ENCODE measurements around the gene CAPN11. TPM values are rescaled to one million over a fixed set of nuclear protein-coding genes. Genes with fewer than 3 reads are reported as not detected.

CAPN11 gene
- total RNA-seq, 1 donor from 2014 or later = not detected

DNA sequence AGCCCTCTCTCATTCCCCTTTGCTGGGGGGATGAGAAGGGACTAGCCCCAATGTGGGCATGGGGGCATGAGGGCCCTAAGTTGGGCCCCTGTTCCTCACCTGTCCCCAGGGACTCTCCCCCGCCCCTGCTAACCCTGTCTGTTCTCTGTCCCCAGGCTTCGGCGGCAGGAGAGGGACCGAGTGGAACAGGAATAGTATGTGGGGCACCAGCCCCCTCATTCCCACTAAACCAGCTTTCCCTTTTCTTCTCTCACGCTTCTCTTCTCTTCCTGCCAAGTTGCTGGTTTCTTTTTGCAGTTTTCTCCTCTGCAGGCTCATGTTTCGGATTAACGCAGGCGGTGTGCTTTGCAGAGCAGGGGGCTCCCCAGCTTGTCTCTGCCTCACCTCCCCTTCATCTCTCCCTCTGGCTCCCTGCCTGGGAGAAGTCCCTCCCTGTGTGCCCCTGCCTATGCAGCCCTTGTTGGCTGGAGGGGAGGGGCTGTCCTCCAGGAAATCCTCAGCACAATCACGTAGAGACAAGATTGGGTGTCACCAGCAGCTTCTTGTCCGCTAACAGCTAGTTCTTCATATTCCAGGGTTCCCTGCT is 23.4 kb upstream of the CAPN11 start:
- TF ChIP-seq, protein P1, sequence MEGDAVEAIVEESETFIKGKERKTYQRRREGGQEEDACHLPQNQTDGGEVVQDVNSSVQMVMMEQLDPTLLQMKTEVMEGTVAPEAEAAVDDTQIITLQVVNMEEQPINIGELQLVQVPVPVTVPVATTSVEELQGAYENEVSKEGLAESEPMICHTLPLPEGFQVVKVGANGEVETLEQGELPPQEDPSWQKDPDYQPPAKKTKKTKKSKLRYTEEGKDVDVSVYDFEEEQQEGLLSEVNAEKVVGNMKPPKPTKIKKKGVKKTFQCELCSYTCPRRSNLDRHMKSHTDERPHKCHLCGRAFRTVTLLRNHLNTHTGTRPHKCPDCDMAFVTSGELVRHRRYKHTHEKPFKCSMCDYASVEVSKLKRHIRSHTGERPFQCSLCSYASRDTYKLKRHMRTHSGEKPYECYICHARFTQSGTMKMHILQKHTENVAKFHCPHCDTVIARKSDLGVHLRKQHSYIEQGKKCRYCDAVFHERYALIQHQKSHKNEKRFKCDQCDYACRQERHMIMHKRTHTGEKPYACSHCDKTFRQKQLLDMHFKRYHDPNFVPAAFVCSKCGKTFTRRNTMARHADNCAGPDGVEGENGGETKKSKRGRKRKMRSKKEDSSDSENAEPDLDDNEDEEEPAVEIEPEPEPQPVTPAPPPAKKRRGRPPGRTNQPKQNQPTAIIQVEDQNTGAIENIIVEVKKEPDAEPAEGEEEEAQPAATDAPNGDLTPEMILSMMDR (IDR thresholded peaks at IDR 0.05) = no peak
- Mint-ChIP-seq H3K27ac (no peak overlapping the region), H3K4me3 (no peak overlapping the region), H3K27me3 (no peaks in the 10 kb centered on the region), H3K36me3 (ENCODE audit: low read depth) (peaks cover 30% of the 10 kb centered on the region), H3K4me1 (peaks cover 7% of the 10 kb centered on the region), H3K9me3 (no peaks in the 10 kb centered on the region)
- intact Hi-C loops (cut with micrococcal nuclease) = no loop called here
- CTCF ChIA-PET = no interaction called here
- POLR2A ChIA-PET = no interaction called here
- no peak for ATAC-seq (ENCODE audit: low read depth)
- no peak for DNase-seq

GRCh38 chr6:44135875-44136274 is 22.7 kb upstream of the CAPN11 start:
- intact Hi-C loops (cut with micrococcal nuclease) = no loop called here
- H3K27ac Mint-ChIP-seq = no peak overlapping the region
- DNase-seq (no peak), ATAC-seq (ENCODE audit: low read depth) (no peak)
- no peaks in the 10 kb centered on the region for H3K9me3 Mint-ChIP-seq
- H3K27me3 Mint-ChIP-seq = no peaks in the 10 kb centered on the region
- ChIA-PET CTCF (no interaction called here), POLR2A (no interaction called here)
- no peak overlapping the region for H3K4me3 Mint-ChIP-seq
- TF ChIP-seq, protein P1 (IDR thresholded peaks at IDR 0.05) = no peak
- H3K4me1 Mint-ChIP-seq = peaks cover 7% of the 10 kb centered on the region
- peaks cover 36% of the 10 kb centered on the region for H3K36me3 Mint-ChIP-seq (ENCODE audit: low read depth)

DNA sequence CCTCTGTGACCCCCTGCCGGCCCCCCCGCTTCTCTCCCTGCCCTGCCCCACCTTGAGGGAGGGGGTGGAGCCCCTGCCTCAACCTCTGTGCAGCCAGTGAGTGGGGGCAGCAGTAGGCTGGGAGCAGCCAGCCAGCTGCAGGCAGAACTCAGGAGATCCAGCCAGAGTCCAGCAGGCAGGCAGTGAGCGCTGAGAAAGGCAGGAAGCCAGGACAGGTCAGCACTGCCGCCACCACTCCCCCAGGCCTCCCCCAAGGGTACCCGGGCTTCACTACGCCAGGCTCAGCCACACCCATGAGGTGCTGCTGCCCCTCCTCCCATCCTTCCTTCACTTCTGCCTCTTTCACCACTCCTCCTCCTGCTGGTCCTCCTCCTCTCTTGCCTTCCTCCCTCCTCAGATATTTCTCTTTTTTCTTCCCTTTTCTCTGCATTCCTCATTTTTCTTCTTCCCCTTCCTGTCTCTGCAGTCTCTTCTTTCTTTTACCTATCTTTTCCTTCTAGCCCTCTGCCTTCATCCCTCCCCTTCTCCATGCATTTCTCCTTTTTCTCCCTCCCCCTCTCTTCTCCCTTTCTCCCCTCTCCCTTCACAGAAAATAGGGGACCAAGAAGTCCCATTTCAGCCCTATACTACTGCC is 19.8 kb upstream of the CAPN11 start:
- DNase-seq = no peak
- H3K27me3 Mint-ChIP-seq = no peaks in the 10 kb centered on the region
- no peak overlapping the region for H3K4me3 Mint-ChIP-seq
- ATAC-seq (ENCODE audit: low read depth) = no peak
- ChIA-PET POLR2A (no interaction called here), CTCF (no interaction called here)
- intact Hi-C loops (cut with micrococcal nuclease) = no loop called here
- TF ChIP-seq, protein P1 (IDR thresholded peaks at IDR 0.05) = no peak
- H3K27ac Mint-ChIP-seq = no peak overlapping the region
- peaks cover 53% of the 10 kb centered on the region for H3K36me3 Mint-ChIP-seq (ENCODE audit: low read depth)
- no peaks in the 10 kb centered on the region for H3K4me1 Mint-ChIP-seq
- no peaks in the 10 kb centered on the region for H3K9me3 Mint-ChIP-seq

GRCh38 chr6:44139351-44139743 is 19.3 kb upstream of the CAPN11 start:
- no peak for ATAC-seq (ENCODE audit: low read depth)
- intact Hi-C loops (cut with micrococcal nuclease) = no loop called here
- CTCF ChIA-PET = no interaction called here
- Mint-ChIP-seq H3K4me1 (no peaks in the 10 kb centered on the region), H3K36me3 (ENCODE audit: low read depth) (peaks cover 58% of the 10 kb centered on the region), H3K4me3 (no peak overlapping the region), H3K27me3 (no peaks in the 10 kb centered on the region), H3K27ac (no peak overlapping the region), H3K9me3 (no peaks in the 10 kb centered on the region)
- DNase-seq = no peak
- TF ChIP-seq, protein P1 (IDR thresholded peaks at IDR 0.05) = no peak
- POLR2A ChIA-PET = no interaction called here

GRCh38 chr6:44142835-44143234 is 15.8 kb upstream of the CAPN11 start:
- H3K4me1 Mint-ChIP-seq = no peaks in the 10 kb centered on the region
- H3K4me3 Mint-ChIP-seq = no peak overlapping the region
- DNase-seq = no peak
- ATAC-seq (ENCODE audit: low read depth) = no peak
- intact Hi-C loops (cut with micrococcal nuclease) = no loop called here
- CTCF ChIA-PET = no interaction called here
- no peaks in the 10 kb centered on the region for H3K27me3 Mint-ChIP-seq
- TF ChIP-seq, protein P1 (IDR thresholded peaks at IDR 0.05) = no peak
- H3K9me3 Mint-ChIP-seq = no peaks in the 10 kb centered on the region
- POLR2A ChIA-PET = interaction anchor here (0.6 to 0.7 kb wide), 2 partner anchors 15 to 21 kb away, joined by 6 to 7 read pairs; partner anchors contain the start of genes MRPL14 and TMEM63B
- peaks cover 68% of the 10 kb centered on the region for H3K36me3 Mint-ChIP-seq (ENCODE audit: low read depth)
- H3K27ac Mint-ChIP-seq = no peak overlapping the region
